GM19025 (cell line): ENCODE results near the gene FBXO10.
"Not testable (repeated sequence)": the region's sequence is repeated elsewhere in the genome, so short reads cannot be mapped to it uniquely, and the experiment has no call there.

Source experiments
- ATAC-seq: cut with Tn5 transposase; IDR thresholded peaks from one replicate; pipeline ENCODE4 v1.9.1; 2021; ENCODE audit warnings: mild to moderate bottlenecking, low read depth, moderate library complexity; ENCODE audit not compliant: unreplicated experiment

Gene FBXO10

DNA sequence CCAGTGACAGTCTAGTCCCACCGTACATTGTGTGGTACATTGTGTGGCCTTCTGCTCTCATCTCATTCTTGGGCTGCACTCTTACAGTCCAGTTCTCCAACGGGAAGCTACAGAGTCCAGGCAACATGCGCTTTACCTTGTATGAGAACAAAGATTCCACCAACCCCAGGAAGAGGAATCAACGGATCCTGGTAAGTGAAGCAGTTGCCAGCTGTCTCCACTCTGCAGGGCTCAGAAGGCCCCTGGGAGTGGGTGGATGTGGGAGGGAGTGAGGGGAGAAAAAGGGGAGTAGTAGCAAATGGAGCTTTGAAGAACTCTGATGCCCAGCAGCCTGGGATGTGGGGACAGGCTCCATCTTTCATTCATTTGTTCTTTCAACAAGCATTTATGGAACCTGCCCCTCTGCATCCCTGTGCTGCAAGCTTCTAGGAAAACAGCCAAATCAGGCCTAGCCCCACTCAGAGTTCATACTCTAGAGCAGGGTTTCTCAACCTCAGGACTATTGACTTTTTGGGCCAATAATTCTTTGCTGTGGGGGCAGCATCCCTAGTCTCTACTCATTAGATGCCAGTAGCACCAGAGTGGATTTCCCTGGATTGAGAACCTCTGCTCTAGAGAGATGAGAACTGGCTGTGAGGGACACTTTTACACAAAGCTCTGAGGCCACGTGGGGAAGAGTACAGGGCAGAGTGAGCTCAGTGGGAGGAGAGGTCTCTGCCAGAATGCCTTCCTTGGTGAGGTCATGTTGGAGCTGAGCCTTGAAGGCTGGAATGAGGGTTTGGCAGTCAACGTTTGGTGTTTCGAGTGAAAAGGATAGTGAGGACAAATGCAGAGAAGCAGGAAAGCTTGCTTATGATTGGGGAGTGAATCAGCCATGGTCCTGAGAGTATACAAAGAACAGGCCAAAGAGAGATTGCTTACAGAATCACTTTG lies 89.3 kb downstream of the FBXO10 start:
- ATAC-seq, result no peak

DNA sequence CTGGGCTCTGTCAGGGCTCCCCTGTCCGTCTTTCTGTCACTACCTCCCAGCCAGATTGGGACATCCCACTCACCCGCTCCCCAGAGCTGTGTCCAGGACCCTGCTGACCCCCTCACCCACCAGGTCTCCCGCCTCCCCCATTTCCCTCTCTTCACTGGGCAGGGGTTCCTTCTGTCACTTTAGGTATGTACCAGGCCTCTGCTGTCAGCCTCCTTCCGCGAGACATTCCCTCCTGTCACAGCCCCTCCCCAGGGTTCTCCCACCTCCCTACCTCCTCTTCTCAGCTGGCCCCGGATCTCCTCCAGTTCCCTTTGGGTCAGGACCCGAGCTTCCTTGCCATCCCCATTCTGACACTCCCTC lies 89.9 kb downstream of the FBXO10 start:
- no peak for ATAC-seq

GRCh38 chr9:37485389-37486255 lies 90.6 kb downstream of the FBXO10 start, which contains the start of gene POLR1E:
Gene POLR1E (plus strand): TSS chr9:37485948. CDS start chr9:37486048, 100 bp downstream.
- peak; percentile 97 for ATAC-seq

DNA sequence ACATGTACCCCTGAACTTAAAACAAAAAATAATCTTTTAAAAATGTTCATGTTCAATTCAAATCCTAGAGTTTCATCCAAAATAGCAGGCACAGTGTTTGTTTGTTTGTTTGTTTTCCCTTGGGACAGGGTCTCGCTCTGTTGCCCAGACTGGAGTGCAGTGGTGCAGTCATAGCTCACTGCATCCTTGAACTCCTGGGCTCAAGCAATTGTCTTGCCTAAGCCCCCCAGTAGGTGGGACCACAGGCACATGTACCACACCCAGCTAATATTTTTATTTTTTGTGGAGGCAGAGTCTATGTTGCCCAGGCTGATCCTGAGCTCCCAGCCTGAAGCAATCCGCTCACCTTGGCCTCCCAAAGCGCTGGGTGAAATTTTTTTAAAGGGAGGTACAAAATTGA lies 95.4 kb downstream of the FBXO10 start:
- no peak for ATAC-seq

GRCh38 chr9:37477987-37478619 lies 98.1 kb downstream of the FBXO10 start:
- ATAC-seq, result not testable (repeated sequence)

GRCh38 chr9:37477443-37477842 lies 98.7 kb downstream of the FBXO10 start:
- not testable (repeated sequence) for ATAC-seq

DNA sequence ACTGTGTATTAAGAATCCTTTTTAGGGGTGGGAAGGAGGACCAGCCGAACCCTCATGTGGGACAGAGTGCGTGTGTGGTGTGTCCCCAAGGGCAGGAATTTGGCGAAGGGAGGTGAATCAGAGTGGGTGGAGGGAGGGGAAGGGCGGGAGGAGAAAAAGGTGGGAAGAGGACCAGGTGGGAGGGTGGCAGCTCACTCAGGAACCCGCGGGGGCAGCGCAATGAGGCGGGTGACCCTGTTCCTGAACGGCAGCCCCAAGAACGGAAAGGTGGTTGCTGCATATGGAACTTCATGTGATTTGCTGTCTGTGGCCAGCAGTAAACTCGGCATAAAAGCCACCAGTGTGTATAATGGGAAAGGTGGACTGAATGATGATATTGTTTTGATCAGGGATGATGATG lies 99.2 kb downstream of the FBXO10 start:
- ATAC-seq, result no peak

DNA sequence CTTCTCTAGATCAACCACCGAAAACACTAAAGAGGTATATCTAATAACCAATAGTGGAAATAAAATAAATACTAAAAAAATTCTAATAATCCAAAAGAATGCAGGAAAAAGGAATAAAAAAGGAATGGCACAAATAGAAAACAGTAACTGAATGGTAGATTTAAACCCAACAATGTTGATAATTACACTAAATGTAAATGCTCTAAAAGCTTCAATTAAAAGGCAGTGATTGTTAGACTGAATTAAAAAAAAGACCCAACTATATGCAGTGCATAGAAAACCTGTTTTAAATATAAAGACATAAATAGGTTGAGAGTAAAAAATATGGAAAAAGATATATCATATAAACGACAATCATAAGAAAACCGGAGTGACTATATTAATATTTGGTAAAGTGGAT lies 101.7 kb downstream of the FBXO10 start:
- ATAC-seq, result no peak

- ATAC-seq, result not testable (repeated sequence)
These were observed 102.2 kb downstream of the FBXO10 start for GRCh38 chr9:37473982-37474381.

DNA sequence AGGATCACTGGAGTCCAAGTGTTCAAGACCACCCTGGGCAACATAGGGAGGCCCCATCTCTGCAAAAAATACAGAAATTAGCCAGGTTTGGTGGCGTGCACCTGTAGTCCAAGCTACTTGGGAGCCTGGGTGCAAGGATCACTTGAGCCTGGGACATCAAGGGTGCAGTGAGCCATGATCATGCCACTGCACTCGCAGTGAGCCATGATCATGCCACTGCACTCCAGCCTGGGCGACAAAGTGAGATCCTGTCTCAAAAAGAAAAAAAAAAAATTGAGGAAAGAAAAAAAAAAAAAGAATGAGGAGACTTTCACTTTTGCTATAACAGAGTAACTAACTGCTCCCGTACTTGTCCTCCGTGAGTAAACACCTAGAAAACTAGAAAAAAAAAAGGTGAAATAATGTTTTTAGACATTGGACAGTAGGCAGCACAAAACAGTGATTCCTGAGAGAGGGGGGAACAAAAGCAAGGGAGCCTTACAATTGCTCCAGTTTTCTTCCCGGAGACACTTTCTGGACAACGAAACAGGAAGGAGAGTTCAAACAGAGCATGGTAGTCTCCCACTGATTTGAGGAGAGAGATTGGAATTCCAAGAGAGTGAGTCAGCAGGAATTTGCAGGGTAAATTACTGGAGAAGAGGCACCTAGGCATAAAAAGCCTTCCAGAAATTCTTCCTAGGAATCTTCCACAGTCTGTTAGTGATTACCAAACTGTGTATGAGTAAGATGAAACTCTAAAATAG lies 104.1 kb downstream of the FBXO10 start:
- ATAC-seq, result no peak

DNA sequence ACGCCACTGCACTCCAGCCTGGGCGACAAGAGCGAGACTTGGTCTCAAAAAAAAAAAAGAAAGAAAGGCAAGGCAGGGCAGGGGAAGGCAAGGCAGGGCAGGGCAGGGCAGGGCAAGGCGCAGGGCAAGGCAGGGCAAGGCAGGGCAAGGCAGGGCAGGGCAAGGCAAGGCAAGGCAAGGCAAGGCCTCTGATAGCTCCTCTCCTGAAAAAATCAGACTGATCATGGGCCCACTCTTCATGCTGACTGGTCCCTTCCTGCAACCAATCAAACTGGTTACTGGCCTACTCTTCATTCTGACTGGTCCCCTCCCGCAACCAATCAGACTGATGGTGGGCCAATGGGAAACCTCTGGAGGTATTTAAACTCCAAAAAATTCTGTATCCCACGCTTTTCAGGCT lies 107.6 kb downstream of the FBXO10 start:
- ATAC-seq, result no peak

DNA sequence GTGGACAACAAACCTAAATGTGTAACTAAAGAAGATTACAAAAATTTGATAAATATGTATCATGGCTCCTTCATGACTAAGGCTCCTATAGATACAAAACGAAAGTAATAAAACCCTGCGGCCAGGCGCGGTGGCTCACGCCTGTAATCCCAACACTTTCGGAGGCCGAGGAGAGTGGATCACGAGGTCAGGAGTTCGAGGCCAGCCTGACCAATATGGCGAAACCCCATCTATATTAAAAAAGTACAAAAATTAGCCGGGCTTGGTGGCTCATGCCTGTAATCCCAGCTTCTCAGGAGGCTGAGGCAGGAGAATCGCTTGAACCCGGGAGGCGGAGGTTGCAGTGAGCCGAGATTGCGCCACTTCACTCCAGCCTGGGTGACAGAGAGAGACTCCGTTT lies 108.7 kb downstream of the FBXO10 start:
- ATAC-seq, result not testable (repeated sequence)

DNA sequence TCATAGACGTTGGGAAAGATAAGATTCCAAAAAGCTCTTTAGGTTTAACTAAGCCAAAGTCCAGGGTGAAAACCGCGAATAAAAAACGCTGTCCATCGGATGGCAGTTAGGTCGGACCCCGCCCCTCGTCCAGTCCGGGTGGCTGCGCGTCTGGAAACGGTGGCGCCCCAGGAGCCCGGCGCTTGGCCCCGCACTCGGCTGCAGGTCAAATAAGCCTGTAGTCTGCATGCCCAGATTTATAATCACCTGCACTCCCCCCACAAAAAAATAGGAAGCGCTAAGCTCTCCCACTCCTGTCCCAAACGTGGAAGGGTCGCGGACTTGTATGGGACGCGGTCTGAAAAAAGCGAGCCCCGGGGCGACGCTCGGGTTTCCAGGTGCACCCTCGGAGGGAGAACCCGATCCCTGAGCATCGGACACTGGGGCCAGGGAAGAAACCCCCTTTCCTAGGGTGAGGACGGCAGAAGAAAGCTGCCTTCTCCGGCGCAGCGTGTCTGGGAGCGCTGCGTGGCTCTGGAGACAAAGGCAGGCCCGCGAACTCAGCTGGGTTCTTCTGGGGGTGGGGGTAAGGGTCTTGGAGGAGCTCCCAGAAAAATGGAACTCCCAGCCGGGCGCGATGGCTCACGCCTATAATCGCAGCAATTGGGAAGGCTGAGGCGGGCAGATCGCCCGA lies 110.0 kb downstream of the FBXO10 start:
- ATAC-seq, result no peak

DNA sequence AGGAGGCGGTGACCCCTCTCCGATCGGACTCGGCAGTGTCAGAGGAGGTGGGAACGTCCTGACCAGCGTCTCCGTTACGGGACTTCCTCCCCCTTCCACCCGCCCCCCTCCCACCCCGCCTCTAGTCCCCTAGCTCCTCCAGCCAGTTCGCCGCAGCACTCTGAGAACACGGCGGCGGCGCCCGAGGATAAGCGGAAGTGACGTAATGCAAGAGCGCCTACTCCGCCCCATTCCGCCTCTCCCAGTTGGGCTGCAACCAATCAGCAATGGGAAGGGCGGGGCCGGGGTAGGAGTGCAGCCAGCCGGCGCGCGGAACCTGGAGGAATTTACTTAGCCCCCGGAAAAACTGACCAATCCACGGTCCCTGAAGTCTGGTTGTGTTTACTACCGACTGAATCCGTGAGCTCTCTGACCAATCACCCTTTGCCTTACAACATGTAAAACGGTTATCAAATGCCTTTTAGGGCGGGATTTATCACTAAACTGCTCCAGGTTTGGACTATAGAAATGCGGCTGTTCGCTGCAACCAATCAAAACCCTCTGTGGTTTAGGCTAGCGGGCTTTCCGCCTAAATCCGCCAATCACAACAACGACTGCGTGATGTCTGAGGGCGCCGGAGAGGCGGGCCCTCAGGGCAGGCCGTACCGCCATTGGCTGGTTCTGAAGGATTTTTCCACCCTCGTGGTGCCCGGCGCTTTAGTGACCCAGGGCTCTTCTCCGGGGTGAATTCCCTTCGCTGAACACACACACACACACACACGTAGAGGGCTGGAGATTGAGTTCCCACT lies 110.7 kb downstream of the FBXO10 start, which contains the start of gene ZBTB5:
Gene ZBTB5, minus strand, starts transcription at position 202 of the 788 bp plus-strand sequence. CDS start 22,899 bp downstream, outside the sequence.
- ATAC-seq, result peak; percentile 83

DNA sequence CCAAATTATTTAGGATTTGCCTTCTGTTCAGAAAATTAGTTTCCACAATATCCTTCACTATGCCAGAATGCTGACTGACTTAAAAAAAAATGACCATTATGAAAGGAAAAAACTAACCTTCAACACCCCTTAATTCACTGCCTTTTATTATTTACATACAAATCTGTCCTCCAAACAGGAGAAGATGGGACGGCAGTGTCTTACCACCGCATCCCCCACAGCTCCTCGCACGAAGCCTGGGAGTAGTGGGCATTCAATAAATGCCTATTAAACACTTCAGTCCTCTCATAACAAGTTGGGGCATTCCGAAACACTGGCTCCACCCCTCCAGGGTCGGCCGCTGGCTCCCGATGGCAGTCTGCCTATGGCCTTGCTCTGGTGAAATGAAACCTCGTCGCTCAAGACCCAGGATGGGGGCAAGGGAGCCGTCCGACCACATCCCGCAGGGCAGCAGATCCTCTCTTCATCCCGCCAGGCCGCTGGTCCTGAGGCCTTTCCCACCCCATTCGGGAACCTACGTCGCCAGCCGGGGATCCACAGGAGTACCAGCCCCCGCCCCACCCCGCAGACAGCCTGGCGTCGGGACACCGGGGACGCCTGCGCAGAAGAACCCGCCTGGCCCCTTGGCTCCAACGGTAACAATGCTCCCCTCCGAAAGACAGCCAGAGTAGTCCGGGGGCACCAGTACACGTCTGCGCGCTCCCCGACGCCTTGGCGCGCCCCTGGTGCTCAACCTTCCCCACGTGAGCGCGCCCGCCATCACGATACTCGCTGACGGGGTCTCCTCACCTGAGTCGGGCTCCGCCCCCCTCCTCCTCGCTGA lies 111.5 kb downstream of the FBXO10 start:
- ATAC-seq, result peak; percentile 16

DNA sequence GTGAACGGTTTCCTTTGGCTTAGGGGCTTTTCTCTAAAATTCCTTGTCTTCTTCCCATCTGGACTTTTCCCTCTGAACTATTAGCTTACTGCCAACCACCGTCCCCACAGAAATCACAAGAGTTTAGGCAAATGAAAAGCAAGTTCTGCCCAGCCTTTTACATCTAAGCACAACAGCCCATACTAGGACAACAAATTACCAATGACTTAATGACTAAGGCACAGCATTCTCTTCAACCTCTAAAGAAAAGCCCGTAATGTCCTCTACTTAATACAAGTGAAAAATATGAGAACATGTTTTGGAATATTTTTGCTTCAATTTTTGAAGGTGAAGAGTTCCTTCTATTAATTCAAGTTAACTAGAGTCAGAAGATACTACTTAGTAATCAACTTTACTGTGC lies 112.2 kb downstream of the FBXO10 start:
- ATAC-seq, result no peak
